ELF-1 (cell line): ENCODE results near the gene SLC12A7.
"Not testable (repeated sequence)": the region's sequence is repeated elsewhere in the genome, so short reads cannot be mapped to it uniquely, and the experiment has no call there.

Source experiments
- DNase-seq: peaks from one replicate; pipeline ENCODE4 v3.0.0-alpha.2; 2016; ENCODE audit warnings: low read depth, low spot score

The SLC12A7 gene

GRCh38 chr5:1007681-1008450 lies 104.0 kb downstream of the SLC12A7 start:
- no peak for DNase-seq

- DNase-seq: peak; percentile 47
Observed at GRCh38 chr5:1007221-1007680, 104.6 kb downstream of the SLC12A7 start.

GRCh38 chr5:1006656-1007071 lies 105.2 kb downstream of the SLC12A7 start:
- DNase-seq: no peak

GRCh38 chr5:1005904-1006655 lies 105.8 kb downstream of the SLC12A7 start:
- DNase-seq: no peak

- no peak for DNase-seq
Observed at GRCh38 chr5:1005249-1005851, 106.5 kb downstream of the SLC12A7 start.

- peak; percentile 82 for DNase-seq
Observed at GRCh38 chr5:1004461-1005248, 107.2 kb downstream of the SLC12A7 start.

- DNase-seq: no peak
Observed at GRCh38 chr5:1003296-1003937, 108.4 kb downstream of the SLC12A7 start.

GRCh38 chr5:1002836-1003235 lies 109.0 kb downstream of the SLC12A7 start:
- DNase-seq: no peak

GRCh38 chr5:1002271-1002546 lies 109.7 kb downstream of the SLC12A7 start:
- no peak for DNase-seq

- DNase-seq: no peak
Observed at GRCh38 chr5:1001406-1002270, 110.2 kb downstream of the SLC12A7 start.

- DNase-seq: not testable (repeated sequence)
Observed at GRCh38 chr5:1000831-1001230, 111.0 kb downstream of the SLC12A7 start.
